ENCODE data around the gene ZNF827. TPM values are rescaled to one million over a fixed set of nuclear protein-coding genes. Genes with fewer than 3 reads are reported as not detected.

Gene ZNF827
- total RNA-seq, 1 donor from 2014 or later = 3.3 TPM

DNA sequence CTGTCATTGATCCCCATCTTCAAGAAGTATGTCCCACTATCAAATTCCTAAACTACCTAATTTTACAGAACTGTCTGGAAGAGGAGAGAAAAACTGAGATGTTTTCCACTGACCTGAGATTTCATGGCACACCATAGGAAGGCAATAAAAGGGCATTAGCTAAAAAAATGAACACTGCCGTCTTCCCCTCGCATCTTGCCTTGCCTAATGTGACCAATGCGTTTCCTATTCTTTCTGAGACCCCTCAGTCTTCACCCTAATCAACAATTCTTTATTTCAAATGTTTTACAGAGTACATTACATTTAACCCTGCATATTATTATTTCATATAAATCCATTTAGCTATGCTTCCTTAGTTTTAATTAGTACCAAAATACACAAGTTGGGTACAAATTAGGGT is 43.6 kb downstream of the ZNF827 start:
- DNase-seq (ENCODE audit: low read depth, low spot score) = no peak

GRCh38 chr4:145891958-145892357 is 46.7 kb downstream of the ZNF827 start:
- DNase-seq (ENCODE audit: low read depth, low spot score) = no peak

DNA sequence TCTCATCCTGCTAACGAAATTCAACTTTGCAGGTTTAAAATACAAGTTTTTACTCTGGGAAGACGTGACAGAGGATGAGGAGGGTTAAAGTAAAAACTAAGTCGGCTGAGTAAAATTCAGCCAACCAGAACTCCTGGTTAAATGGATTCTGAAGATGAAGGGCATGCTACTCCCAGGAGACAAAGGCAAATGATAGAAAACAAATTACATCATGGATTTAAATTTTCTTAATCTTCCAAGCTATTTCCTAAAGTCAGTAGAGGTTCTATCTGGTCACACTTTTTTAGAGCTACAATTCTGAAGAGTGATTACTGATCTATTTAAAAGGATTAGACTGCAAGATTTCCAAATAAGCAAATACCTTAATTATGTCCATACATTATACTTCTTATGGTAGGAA is 47.9 kb downstream of the ZNF827 start:
- no peak for DNase-seq (ENCODE audit: low read depth, low spot score)

- DNase-seq (ENCODE audit: low read depth, low spot score) = no peak
These were observed 50.2 kb downstream of the ZNF827 start for GRCh38 chr4:145888393-145888792.

GRCh38 chr4:145887241-145887991 is 51.2 kb downstream of the ZNF827 start:
- no peak for DNase-seq (ENCODE audit: low read depth, low spot score)

GRCh38 chr4:145886871-145887240 is 51.8 kb downstream of the ZNF827 start:
- no peak for DNase-seq (ENCODE audit: low read depth, low spot score)

GRCh38 chr4:145885666-145886065 is 53.0 kb downstream of the ZNF827 start:
- no peak for DNase-seq (ENCODE audit: low read depth, low spot score)

DNA sequence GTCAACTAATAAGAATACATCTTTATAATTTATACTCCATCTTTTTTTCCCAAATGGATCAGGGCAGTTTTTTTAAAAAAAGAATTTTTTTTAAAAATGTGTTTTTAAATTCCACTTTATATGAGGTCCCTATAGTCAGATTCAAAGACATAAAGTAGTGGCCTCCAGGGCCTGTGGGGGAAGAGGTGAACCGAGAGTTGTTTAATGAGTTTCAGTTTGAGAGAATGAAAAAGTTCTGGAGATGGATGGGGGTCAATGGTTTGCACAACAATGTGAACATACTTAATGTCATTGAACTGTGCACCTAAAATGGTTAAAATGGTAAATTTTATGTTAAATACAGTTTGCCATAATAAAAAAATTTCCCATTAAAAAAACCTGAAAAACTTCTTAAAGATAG is 53.8 kb downstream of the ZNF827 start:
- no peak for DNase-seq (ENCODE audit: low read depth, low spot score)

DNA sequence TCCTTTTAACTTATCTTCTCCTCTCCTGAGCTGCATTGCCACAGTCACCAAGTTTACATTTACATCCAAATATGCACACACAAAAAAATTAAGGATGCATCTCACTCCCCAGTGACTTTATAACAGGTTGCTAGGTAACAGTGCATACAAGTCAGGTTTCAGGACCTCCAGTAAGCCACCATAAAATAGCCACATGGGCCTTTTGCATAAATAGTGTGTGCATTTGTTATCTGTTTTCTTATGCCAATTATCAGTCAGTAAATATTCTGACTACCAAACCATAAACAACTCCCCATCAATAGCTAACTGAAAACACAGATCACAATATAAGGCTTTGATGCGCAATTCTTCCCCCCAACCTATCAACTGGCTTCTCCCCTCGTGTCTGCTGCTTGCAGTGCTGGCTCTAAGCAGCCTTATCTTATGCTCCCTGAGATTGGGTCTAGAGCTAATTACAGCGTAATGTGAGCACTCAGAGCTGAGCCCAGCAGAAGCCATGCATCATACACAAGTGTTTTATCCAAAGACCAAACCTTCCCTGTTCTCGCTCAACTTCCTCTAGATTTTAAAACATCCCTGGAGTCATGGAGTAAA is 55.4 kb downstream of the ZNF827 start:
- DNase-seq (ENCODE audit: low read depth, low spot score) = no peak

DNA sequence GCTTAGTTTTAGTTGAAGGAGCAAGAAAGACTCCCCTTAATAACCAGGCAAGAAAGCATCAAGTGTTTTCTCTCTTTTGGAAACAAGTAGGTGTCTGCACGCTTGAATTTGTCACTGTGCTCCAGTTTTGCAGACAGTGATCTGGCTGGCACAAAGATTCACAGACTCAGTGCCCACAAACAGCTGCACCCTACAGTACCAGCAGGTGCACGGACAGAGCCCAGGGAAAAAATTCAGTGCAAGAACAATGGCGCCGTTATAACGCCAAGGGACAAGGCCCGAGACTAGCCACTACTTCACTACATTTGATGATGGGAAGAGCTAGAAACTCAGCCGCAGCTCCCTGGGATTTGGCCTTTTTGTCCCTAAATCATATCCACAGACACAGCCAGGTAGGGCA is 56.0 kb downstream of the ZNF827 start:
- DNase-seq (ENCODE audit: low read depth, low spot score) = no peak

DNA sequence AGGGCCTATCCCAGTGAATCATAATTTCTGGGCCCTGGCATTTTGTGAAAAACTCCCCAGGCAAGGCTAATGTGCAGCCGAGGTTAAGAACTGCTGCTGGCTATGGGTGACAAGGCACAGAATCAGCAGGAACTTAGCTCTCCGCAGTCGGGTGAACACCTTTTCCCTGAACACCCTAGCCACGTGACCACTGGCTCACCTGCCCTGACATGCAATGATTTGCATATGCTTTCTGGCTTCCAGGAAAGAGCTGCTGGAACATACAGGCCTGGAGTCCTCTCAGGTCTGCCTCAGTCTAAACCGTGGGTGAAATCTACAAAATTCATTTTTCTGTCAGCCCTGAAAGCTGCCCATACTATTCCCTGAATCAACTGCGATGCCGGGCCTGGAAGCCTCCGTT is 56.6 kb downstream of the ZNF827 start:
- no peak for DNase-seq (ENCODE audit: low read depth, low spot score)

DNA sequence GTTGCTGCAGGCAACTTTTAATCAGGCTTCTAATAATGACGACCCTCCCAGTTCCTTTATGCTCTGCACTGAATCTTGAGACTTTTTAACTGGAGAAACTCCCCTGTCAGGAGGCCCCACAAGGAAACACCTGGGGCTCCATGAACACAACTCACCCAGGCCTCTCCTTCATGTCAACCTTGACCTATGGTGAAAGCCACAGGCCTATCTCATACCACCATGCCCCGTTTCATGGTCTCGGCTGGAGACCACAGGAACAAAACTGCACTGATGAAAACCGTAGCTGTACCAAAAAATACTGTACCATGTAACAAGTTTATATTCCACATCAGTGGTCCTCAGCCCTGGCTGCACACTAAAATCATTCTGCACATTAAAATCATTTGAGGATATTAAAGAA is 57.0 kb downstream of the ZNF827 start:
- no peak for DNase-seq (ENCODE audit: low read depth, low spot score)

- DNase-seq (ENCODE audit: low read depth, low spot score) = no peak
These were observed 58.2 kb downstream of the ZNF827 start for GRCh38 chr4:145880355-145880960.

GRCh38 chr4:145879598-145879997 is 59.0 kb downstream of the ZNF827 start:
- no peak for DNase-seq (ENCODE audit: low read depth, low spot score)

DNA sequence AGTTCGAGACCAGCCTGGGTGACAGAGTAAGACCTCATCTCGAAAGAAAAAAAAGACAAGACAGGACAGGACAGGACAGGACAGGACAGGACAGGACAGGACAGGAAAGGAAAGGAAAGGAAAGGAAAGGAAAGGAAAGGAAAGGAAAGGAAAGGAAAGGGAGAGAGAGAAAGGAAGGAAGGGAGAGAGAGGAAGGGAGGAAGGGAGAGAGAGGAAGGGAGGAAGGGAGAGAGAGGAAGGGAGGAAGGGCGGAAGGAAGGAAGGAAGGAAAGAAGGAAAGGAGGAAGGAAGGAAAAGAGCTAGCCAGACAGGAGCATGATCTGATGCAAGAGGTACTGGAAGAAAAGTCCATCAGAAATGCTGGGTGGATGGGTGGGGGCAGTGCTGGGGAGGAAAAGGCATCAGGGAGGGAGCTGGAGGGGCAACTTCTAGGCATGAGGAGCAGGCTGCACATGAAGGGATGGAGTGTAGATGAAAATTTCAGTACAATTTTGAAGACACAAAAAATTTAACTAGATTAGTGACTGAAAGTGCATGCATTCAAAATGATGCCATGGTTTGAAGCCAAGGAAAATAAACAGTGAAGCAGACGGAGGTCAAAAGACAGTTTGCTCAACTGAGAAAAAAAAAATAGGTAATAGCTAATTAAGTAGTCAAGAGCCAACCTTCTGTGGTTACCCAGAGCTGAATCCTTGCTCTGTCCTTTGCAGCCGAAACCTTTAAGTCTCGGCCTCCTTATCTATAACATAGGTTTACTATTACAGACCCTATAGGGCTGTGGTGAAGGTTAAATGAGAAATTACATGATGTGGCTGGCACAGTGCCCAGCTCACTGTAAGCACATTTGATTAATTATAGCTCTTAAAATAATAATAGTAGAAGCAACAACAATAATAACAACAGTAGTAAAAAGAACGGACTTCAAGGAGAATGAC is 59.9 kb downstream of the ZNF827 start:
- no peak for DNase-seq (ENCODE audit: low read depth, low spot score)

- no peak for DNase-seq (ENCODE audit: low read depth, low spot score)
These were observed 62.0 kb downstream of the ZNF827 start for GRCh38 chr4:145876531-145877180.

DNA sequence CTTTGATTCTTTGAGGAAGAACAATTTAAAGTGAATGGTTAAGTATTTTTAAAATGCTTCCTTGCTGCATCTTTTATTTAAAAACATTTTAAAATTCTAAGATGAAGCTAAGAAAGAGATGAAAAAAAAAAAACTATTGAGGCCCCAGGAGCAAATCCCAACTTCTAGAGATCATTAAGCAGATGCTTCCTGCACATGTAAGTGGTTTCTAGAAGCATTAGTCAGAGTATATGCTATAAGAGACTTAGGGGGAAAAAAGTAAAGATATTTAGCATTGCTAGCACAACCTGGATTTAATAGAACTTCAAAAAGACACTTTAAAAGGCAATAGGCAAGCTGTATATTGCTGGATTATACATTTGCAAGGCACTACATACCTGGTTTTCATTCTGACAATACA is 64.7 kb downstream of the ZNF827 start:
- no peak for DNase-seq (ENCODE audit: low read depth, low spot score)

- DNase-seq (ENCODE audit: low read depth, low spot score) = no peak
These were observed 67.4 kb downstream of the ZNF827 start for GRCh38 chr4:145871209-145871608.

DNA sequence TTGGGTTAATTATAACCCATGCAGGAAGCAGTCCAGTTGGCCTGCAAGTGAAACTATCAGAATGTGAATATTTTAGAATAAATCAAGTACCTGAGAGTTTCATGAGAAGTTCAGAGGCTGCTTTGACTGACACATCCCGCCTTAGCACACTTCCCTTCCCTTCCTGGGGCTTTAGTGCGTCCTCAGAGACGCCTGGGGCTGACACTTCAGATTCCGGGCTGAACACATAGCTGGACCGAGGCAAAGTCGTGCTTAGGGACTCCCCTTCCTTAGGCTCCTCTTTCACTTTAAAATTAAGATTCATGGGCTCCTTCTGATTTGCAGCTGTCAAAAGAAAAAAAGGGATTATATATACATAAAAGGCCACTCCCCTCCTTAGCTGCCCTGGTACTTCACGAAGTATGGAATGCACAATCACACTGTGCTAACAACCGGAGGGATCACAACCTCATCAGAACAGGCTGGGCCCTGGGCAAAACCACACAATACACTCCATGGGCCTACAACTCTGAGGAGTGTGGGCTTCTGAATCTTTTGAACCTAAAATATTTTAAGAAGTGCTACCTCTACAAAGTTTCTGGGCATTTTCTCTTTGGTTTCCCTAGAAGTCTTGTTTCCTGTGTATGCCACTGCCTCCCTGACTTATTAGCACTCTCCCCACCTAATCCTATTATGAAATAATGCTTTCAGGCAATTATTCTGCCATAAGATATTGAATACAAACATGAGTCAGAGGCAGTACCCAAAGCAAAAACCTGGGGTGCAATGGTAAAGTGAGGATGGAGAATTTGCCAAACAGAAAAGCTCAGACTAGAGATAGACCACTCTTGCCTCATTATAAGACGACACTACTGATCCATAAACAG is 68.2 kb downstream of the ZNF827 start:
- DNase-seq (ENCODE audit: low read depth, low spot score) = no peak

DNA sequence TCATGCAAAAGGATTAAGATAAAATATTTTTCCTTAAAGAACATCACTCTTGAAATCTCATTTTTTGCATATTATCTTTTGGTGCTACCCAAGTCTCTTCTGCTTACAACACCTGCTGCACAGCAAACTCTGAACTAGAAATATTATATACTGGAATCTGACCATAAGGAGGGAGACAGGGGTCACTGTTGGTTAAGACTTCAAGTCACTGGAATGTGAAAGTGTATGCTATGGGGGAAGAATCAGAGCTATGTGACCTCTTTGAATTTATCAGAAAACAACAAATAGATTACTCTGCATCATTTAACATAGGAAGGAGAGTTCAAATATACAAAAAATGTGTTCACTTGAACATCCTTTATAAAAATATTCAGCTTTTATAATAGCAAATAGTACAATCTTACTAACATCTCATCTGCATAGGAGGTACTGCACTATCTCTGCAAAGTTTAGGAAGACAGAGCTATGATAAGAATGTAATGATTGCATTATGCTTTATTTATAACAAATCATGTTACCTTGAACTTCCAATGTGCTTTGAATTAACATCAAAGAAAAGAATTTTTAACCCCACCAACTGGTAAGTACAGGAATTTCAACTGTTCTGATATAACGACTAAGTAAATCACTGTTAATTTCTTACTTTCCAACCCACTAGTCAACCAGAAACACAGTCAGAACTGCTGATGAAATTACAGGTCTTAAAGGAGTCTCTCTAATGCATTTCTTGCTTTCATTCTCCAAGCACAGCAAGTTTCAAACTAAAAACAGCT is 69.8 kb downstream of the ZNF827 start:
- no peak for DNase-seq (ENCODE audit: low read depth, low spot score)
